ENCODE results near the gene MYO7A. TPM values are rescaled to one million over a fixed set of nuclear protein-coding genes. Genes with fewer than 3 reads are reported as not detected.

The MYO7A gene
- total RNA-seq, 1 donor from 2014 or later, result 0.47 TPM

DNA sequence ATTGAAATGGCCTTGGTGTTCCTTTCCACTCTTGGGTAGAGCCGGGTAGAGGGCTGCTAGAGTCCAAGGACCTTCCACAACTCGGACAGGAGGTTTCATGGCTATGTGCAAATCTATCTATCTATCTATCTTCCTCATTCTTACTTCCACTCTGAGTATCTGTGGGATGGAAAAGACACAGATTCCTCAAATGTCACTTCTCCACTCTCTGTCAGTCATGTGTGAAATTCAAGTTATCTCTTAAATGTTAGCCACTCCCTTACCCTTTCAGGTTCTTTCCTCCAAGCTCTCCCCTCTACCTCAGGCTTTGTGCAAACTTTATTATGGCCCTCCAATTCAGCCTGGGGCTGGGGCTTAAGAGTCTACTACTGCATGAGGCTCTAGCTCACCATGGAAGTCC, 89.1 kb downstream of the MYO7A start:
- DNase-seq, result no peak

DNA sequence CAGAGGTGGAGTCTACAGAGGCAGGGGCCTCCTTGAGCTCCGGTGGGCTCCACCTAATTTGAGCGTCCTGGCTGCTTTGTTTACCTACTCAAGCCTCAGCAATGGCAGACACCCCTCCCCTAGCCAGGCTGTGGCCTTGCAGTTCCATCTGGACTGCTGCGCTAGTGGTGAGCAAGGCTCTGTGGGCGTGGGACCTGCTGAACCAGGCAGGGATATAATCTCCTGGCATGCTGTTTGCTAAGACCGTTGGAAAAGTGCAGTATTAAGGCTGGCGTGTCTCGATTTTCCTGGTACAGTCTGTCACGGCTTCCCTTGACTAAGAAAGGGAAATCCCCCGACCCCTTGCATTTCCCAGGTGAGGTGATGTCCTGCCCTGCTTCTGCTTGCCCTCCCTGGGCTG, 95.8 kb downstream of the MYO7A start:
- DNase-seq, result no peak

DNA sequence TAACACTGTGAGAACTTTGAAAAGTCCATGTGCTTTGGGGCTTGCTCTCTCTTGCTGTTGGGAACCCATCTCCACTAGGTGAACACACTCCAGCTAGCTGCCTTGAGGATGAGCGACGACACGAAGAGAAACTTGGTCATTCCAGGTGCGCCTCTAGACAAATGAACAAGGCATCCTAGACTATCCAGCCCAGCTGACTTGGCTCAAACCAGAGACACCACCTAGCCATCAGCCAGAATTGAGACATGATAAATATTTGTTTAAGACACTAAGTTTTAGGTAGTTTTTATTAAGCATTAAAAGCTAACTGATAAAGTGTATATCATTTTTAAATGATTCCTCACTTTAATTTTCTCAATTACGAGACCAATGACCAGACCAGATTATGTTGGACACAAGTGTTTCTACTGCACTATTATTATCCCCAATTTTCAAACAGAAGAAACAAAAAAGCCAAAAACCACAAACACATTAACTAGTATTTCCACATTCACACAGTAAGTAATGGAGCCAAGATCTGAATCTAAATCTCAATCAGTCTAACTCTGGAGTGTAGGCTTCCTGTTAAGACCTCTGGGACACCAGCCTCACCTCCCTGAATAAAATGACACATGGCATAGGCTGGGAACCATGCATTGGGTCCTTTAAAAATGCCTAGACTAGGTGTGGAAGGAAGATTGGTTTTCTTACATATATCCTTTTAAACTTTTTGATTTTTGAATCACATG, 103.0 kb downstream of the MYO7A start:
- no peak for DNase-seq

DNA sequence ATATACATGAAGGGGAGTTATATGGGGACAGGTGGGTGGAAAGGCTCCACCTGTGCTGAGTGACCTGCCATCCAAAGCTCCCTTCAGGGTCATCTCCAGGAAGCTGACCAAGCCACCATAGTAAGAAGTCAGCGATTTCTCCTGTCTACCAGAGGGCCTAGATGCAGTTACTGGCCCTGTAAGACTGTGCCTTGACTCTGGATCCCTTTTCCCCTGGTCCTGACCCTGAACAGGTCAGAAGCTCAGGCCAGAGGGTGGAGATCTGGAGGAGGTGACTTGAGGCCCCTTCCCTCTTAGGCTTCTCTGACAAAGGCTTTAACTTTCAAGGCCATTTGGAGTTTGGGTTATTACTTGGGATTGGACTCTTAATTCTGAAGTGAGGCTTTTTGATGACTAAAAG, 103.8 kb downstream of the MYO7A start:
- no peak for DNase-seq

DNA sequence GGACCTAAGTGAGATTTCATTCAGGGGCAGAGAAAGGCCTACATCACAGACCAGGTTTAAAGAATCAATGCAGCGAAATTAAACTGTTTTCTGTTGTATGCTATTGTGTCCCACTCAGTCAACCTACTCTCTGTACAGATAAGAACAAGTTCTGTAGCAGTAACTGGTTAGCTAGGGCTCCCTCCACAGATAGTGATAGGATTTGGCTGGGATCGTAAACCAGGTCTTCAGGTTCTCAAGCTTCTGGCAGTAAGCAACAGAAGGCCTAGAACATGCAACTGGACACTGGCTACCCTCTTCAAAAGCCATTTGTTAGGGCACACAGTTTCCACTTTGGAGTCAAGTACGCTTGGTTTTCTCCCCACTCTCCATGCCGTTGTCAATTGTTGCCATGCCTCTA, 104.2 kb downstream of the MYO7A start:
- DNase-seq, result no peak

DNA sequence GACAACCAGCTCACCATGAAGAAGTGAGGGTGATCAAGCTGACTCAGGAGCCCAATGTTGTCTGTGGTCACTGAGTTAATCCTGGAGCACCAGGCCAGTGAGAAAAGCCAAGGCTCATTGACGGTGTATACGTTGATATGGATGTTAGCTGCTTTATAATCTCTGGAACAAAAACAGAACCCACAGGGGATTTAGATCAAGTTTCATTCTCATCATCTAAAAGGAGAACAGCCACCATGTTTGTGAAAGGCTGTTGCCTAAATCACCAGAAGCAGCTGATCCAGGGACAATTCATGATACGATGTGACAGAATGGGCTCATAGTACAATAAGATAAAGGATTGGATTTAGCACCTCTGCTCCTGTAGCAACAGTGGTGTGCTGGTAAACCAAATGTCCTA, 105.0 kb downstream of the MYO7A start:
- DNase-seq, result no peak

DNA sequence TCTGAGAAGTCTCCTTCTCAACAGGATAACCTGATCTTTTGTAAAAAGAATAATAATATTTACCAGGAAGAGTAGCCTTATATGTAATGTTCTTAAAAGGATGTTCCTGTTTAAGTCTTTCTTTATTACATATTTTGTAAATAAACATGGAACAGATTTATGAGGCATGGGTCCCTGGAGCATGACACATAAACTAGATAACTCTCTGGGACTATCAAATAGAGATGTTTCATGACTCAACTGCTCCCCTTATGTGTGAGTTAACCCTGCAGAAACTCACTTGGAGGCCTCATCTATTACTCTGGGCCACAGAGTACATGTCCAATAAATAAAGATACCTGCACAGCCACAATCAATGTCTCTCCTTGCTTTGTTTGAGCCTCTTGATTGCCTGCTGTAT, 108.9 kb downstream of the MYO7A start:
- no peak for DNase-seq

DNA sequence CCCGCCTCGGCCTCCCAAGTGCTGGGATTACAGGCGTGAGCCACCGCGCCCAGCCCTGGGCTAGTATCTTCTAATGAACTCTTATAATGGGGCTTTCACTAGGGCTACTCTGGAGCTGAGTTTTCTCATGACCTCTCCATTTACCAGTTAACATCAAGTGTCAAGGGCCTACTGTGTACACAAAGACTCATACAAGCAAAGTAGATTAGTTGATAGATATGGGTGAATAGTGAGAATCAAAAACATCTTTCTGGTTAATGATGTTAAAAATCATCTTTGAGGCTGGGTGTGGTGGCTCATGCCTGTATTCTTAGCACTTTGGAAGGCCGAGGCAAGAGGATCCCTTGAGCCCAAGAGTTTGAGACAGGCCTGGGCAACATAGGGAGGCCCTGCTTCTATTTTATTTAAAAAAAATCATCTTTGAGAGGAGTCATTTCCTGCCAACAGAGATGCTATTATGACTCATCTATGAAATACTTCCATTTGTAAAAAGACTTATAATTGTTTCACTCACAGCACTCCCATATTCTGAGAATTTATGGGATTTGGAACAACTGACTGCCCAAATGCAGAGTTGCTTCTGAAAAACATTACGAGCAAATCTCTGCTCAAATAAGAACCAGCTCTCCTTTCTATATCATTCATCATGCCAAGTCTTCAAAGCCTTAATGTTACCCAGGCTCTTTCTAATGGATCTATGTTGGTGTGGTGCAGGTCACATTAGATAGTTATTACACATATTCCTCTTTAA, 116.4 kb downstream of the MYO7A start:
- DNase-seq, result no peak

DNA sequence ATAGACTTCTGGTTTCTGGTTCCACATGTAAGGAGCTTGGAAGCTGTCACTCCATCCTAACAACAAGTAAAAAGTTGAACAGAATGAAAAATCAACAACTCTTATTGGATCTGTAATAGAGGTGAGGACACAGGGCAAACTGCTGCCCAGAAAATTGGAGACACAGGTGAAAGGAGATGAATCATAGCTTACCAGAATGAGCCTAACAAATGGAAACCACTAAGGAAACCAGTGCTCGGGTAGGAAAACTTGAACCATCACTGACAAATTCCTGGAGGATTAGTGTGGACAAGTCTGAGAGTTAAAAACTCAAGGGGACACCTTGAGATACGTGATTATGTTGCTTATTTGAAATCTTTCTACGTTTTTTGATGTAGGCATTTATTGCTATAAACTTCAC, 121.4 kb downstream of the MYO7A start:
- no peak for DNase-seq

DNA sequence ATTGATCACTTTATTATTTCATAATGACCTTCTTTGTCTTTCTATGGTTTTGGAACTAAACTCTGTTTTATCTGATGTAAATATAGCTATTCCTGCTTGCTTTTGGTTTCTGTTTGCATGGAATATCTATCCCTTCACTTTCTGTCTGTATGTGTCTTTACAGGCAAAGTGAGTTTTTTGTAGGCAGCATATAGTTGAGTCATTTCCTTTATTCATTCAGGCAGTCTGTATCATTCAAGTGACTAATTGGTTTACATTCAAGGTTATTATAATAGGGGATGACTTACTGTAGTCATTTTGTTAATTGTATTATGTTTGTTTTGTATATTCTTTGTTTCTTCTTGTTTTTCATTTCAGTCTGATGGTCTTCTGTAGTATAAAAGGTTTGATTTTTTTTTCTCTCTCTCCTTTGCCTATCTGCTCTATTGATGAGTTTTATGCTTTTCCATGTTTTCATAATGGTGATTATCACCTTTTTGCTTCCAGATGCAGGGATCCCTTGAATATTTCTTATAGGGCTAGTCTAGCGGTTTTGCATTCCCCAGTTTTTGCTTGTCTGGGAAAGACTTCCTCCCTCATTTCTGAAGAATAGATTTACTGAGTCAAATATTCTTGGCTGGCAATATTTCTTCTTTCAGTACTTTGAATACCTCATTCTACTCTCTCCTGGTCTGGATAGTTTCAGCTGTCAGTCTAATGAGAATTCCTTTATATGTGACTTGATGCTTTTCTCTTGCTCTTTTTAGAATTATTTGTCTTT, 123.0 kb downstream of the MYO7A start:
- no peak for DNase-seq

DNA sequence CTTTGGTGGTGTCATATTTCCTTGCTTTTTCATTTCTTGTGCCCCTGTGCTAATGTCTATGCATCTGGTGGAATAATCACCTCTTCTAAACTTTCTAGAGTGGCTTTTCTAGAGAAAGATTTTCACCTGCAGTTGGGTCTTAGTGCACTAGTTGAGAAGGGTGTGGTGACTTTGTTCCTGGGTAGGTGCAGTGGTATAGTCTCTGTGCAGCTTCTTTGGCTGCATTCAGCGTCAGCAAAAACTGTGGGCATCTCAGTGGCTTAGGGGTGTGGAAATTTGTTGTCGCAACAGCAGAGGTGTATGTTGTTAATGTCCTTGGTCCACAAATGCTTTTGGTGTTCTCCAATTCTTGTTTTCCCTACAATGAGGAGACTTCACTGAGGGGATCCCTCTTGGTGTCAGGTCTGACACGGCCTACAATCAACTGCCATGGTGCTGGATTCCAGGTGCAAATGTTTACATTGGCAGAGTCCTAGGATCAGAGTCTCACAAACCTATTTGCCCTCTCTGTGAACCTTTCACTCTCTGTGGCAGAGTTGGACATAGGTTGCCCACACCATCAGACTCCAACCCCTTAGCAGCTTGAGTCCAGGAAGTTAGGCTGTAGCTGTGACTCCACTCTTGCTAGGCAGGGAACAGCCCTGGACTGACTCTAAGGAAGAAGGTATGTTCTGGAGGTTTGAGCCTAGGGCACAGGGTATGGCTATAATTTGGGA, 124.7 kb downstream of the MYO7A start:
- no peak for DNase-seq

DNA sequence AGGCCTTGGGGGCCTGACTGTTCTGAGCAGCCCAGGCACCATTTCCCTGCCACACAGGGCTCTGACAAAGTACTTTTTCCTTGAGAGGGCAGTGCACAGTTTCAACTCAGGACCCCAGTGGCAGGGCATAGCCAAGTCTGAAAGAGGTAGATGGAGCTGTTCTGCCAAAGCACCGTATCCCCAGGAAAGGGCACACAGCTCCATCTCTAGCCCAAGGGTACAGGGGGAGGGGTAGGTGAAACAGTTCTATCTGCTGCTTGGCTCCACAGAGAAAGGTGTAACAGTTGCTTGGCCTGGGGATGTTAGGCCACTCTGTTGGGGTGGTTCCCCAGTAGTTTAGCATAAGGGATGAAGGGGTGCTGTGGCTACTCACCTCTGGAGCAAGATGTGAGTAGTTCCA, 125.6 kb downstream of the MYO7A start:
- no peak for DNase-seq

DNA sequence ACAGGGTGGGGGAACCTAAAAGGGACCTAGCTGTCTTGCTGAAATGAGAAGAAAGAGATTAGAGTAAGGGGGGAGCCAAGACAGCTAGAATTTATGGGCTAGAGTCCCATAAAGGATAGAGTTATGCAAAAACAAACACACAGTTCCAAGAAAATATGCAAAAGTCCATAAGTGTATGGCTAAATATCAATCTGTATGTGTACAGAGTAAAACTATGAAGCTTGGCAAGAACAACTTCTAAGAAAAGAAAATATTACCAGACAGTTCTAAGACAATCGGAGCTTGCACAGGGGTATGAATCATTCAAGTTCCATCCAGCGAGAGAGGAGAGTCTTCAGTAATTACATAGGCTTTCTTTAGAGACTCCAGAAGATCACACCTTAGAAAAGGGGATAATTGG, 131.6 kb downstream of the MYO7A start:
- no peak for DNase-seq

DNA sequence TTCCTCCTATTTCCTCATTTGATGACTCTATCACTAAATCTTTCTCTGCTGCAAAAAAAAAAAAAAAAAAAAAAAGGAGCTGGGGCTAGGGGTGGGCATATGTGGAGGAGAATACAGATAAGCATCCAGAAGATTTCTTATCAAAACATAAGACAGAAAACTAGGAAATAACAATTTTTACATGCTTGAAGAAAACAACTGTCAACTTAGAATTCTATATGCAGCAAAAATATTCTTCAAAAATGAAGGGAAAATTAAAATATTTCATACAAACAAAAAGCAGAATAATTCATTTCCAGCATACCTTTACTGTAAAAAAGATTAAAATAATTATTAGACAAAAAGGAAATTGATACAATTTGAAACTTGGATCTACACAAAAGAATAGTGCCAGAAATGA, 134.8 kb downstream of the MYO7A start:
- no peak for DNase-seq

Other genes with a start within 250 kb of the MYO7A start
- not detected for gene B3GNT6, start 93.8 kb upstream of the MYO7A start, total RNA-seq
- gene CAPN5, start 61.3 kb upstream of the MYO7A start, total RNA-seq, result 17.2 TPM
- gene OMP, start 25.4 kb upstream of the MYO7A start, total RNA-seq, result not detected
- not detected for gene GDPD4, start 173.4 kb downstream of the MYO7A start, total RNA-seq